Measurements from ENCODE around the gene NSF.
A peak's percentile ranks its signal among the peaks of the same experiment; 100 is the strongest.
"Not testable (repeated sequence)": the region's sequence is repeated elsewhere in the genome, so short reads cannot be mapped to it uniquely, and the experiment has no call there.

The NSF gene

DNA sequence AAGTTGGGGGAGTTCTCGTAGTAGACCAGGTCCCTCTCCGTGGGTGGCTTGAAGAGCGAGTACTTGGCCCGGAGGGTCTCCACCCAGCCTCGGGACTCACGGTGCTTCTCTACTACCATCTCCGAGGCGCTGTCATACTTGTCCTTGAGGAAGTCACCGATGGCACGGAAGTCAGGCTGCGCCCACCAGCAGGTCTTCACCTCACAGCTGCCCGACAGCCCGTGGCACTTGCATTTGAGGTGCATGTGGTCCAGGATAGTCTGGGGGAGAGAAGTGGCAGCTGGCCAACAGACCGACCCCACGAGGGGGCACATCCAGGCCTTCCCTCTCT lies 178.0 kb downstream of the NSF start:
- Histone ChIP-seq H3K36me3 (ENCODE audit: control insufficient read depth, insufficient read depth, low read length) (no peaks in the 10 kb centered on the region), H3K4me3 (replicated peaks; ENCODE audit: low read depth, low read length) (no peak overlapping the region), H3K27me3 (replicated peaks; ENCODE audit: control insufficient read depth, insufficient read depth, low read length) (peaks cover 1% of the 10 kb centered on the region; the same call in 1 of the 2 replicates)
- TF ChIP-seq CTCF (IDR thresholded peaks at IDR 0.05; ENCODE audit: insufficient read depth, low read length, poor library complexity, severe bottlenecking): no peak
- no peak for DNase-seq (ENCODE audit: extremely low read depth, insufficient read length)

- DNase-seq (ENCODE audit: extremely low read depth, insufficient read length); H3K36me3 ChIP-seq (ENCODE audit: control insufficient read depth, insufficient read depth, low read length); H3K4me3 ChIP-seq (replicated peaks; ENCODE audit: low read depth, low read length); H3K27me3 ChIP-seq (replicated peaks; ENCODE audit: control insufficient read depth, insufficient read depth, low read length): not testable (repeated sequence)
Observed at GRCh38 chr17:46768896-46769295, 178.4 kb downstream of the NSF start.

DNA sequence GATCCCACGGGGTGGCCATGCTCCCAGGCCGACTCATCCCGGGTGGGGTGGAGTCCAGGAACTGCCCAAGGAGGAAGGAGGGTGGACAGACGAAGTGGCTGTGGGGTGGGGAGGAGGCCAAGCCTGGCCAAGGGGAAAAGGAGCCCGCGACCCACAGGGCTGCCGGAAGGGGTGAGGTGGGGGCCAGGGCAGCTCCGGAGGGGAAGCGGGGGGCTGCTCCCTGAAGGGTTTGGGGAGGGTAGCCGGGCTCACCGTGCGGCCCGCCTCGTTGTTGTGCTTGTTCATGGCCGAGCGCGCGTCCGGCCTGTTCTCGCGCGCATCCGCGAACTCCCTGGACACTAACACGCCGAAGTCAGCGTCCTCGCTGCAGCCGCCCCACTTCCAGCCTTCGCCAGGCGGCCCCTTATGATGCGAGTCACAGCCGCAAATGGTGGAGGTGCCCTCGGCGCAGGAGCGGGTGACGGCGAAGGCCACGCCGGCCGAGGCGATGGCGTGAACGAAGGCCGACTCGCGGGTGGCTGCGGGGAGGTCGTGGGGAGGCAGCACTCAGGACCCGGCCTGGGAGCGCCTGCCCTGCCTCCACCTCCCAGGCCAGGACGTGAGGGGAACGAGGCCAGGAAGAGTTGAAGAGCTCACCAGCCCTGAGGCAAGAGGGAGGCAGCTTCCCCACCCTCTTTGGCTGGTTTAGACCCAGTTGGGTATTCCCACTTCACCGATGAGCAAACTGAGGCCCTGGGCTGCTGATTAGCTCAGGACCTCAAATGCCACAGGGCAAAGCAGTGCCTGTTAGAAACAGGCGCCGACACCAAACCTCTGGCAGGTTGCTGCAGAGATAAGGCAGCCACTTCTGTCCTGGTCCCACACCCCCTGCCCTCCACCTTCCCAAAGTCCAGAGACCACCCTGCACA lies 179.3 kb downstream of the NSF start:
- DNase-seq (ENCODE audit: extremely low read depth, insufficient read length): no peak
- no peaks in the 10 kb centered on the region for H3K36me3 ChIP-seq (ENCODE audit: control insufficient read depth, insufficient read depth, low read length)
- H3K4me3 ChIP-seq (replicated peaks; ENCODE audit: low read depth, low read length): 0 out of 2 replicates have a peak overlapping the region, but pooled peaks have one; percentile 11
- H3K27me3 ChIP-seq (replicated peaks; ENCODE audit: control insufficient read depth, insufficient read depth, low read length): peaks cover 1% of the 10 kb centered on the region; the same call in 1 of the 2 replicates
- TF ChIP-seq CTCF (IDR thresholded peaks at IDR 0.05; ENCODE audit: insufficient read depth, low read length, poor library complexity, severe bottlenecking): no peak

DNA sequence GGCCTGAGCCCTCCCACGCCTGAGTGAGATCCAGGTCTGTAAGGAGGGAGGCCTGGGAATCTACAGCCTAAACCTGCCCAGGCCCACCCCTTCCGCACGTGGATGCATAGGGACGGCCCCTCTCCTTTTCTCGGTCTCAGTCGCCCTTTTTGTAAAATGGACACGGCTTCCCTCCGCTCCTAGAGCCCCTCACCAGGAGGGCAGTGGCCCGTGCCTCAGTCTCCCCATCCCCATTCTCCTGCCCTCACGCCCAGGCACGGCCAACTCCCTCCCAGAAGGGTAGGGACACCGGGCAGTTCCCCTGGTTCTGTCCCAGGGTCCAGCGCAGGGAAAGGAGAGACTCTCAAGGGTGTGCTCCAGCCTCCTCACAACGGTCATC lies 180.0 kb downstream of the NSF start:
- DNase-seq (ENCODE audit: extremely low read depth, insufficient read length): no peak
- Histone ChIP-seq H3K4me3 (replicated peaks; ENCODE audit: low read depth, low read length) (no peak overlapping the region), H3K27me3 (replicated peaks; ENCODE audit: control insufficient read depth, insufficient read depth, low read length) (peaks cover 1% of the 10 kb centered on the region; the same call in 1 of the 2 replicates)

GRCh38 chr17:46770818-46771560 lies 180.5 kb downstream of the NSF start:
- DNase-seq (ENCODE audit: extremely low read depth, insufficient read length): no peak
- peaks cover 1% of the 10 kb centered on the region; the same call in 1 of the 2 replicates for H3K27me3 ChIP-seq (replicated peaks; ENCODE audit: control insufficient read depth, insufficient read depth, low read length)
- no peaks in the 10 kb centered on the region for H3K36me3 ChIP-seq (ENCODE audit: control insufficient read depth, insufficient read depth, low read length)
- TF ChIP-seq CTCF (IDR thresholded peaks at IDR 0.05; ENCODE audit: insufficient read depth, low read length, poor library complexity, severe bottlenecking): no peak
- H3K4me3 ChIP-seq (replicated peaks; ENCODE audit: low read depth, low read length): peak overlapping the region; percentile 33

More for the DNA sequence above, 180.0 kb downstream of the NSF start:
- H3K36me3 ChIP-seq (ENCODE audit: control insufficient read depth, insufficient read depth, low read length): no peaks in the 10 kb centered on the region
- TF ChIP-seq CTCF (IDR thresholded peaks at IDR 0.05; ENCODE audit: insufficient read depth, low read length, poor library complexity, severe bottlenecking): no peak
